GM06990 (cell line): ENCODE data around the gene FRY.

Experiments used
- DNase-seq: peaks from one replicate; pipeline ENCODE4 v3.0.0-alpha.2; 2011; ENCODE audit not compliant: insufficient read length; ENCODE audit errors: extremely low read depth
- H3K27me3 ChIP-seq: replicated peaks from 2 replicates; pipeline ENCODE4 v1.6.0; 2011; ENCODE audit warnings: low read length; ENCODE audit not compliant: control insufficient read depth, insufficient read depth
- H3K36me3 ChIP-seq: 2 replicates; pipeline ENCODE4 v1.5.1; 2011; ENCODE audit warnings: low read length; ENCODE audit not compliant: control insufficient read depth, insufficient read depth
- H3K4me3 ChIP-seq: replicated peaks from 2 replicates; pipeline ENCODE4 v1.5.1; 2011; ENCODE audit warnings: low read depth, mild to moderate bottlenecking, control low read depth, low read length
- TF ChIP-seq, protein P1 (sequence below): IDR thresholded peaks from 2 replicates; pipeline ENCODE4 v1.5.1; 2011; ENCODE audit warnings: low read length, control low read depth, mild to moderate bottlenecking, inconsistent platforms; ENCODE audit not compliant: insufficient read depth, poor library complexity, severe bottlenecking

FRY gene

DNA sequence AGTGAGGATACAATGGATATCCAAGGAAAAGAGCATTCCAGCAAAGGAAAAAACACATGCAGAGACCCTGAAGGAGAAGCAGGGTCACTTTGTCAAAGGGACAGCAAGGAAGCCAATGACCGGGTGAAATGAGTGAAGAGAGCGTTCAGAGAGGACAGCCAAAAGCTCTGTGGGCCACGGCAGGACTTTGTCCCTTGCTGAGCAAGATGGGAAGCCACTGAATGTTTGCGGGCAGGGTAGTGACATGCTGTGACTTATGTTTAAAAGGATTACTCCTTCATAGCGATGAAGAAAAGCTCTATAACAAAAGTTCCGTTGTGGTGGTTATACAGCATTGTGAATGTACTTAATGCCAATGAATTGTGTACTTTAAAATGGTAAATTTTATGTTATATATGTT is 267.1 kb downstream of the FRY start:
- no peaks in the 10 kb centered on the region for H3K27me3 ChIP-seq
- no peak for DNase-seq
- TF ChIP-seq, protein P1, sequence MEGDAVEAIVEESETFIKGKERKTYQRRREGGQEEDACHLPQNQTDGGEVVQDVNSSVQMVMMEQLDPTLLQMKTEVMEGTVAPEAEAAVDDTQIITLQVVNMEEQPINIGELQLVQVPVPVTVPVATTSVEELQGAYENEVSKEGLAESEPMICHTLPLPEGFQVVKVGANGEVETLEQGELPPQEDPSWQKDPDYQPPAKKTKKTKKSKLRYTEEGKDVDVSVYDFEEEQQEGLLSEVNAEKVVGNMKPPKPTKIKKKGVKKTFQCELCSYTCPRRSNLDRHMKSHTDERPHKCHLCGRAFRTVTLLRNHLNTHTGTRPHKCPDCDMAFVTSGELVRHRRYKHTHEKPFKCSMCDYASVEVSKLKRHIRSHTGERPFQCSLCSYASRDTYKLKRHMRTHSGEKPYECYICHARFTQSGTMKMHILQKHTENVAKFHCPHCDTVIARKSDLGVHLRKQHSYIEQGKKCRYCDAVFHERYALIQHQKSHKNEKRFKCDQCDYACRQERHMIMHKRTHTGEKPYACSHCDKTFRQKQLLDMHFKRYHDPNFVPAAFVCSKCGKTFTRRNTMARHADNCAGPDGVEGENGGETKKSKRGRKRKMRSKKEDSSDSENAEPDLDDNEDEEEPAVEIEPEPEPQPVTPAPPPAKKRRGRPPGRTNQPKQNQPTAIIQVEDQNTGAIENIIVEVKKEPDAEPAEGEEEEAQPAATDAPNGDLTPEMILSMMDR: no peak

DNA sequence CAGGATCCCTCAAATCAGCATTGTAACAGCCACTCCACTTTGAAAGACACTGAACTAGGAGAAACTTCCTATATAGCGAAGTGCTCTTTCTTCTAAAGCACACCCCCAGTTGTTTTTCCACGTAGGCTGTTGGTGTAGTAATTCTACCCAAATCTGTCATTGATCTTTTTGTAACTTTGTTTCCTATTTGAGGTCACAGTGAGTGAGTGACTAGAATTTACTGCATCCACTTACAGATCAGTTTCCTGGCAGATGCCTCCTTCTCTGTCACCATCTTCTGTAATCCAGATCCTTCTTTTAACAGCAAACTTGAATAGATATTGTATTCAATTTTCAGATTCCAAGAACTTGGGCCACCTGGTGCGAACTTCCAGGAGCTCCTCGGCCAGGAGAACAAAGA is 268.3 kb downstream of the FRY start:
- no peak overlapping the region for H3K4me3 ChIP-seq
- no peaks in the 10 kb centered on the region for H3K27me3 ChIP-seq
- H3K36me3 ChIP-seq: no peaks in the 10 kb centered on the region
- DNase-seq: no peak
- TF ChIP-seq, protein P1: no peak

More for the DNA sequence above, 267.1 kb downstream of the FRY start:
- no peaks in the 10 kb centered on the region for H3K36me3 ChIP-seq
- no peak overlapping the region for H3K4me3 ChIP-seq

DNA sequence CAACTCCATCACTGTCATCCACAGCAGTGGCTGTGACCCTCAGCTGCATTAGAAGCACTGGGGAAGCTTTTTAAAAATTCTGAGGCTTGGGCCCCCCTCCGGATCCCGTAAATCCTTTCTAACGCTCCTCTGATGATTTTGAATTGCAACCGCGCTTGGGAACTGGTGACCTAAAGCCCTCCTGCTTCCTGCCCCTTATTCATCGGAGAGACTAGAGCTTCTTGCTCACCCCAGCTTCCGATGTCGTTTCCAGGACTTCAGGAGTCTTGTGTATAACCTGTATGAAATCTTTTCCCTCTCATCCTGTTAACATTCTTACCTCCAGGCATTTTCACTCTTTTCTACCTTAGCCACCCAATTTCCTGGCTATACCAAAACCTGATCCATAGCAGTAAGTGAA is 268.8 kb downstream of the FRY start:
- no peaks in the 10 kb centered on the region for H3K36me3 ChIP-seq
- H3K27me3 ChIP-seq: no peaks in the 10 kb centered on the region
- TF ChIP-seq, protein P1: no peak
- no peak overlapping the region for H3K4me3 ChIP-seq
- DNase-seq: no peak

DNA sequence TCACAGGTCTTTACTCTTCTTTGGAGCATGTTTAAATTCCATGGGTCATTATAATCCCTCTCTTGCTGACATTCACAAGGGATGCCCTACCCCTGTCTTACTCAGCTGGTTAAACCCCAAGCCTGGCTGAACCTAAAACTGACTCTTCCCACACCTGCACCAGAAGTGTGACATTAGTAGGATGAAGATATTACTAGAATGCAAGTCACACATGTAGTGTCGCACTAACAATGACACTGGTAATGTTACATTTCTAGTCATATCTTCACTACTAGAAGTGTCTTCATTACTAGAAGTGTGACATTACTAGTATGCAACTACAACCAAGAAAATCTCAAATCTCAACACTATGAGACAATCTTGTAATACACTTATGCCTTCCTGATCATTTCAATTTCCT is 269.3 kb downstream of the FRY start:
- Histone ChIP-seq H3K36me3 (no peaks in the 10 kb centered on the region), H3K4me3 (no peak overlapping the region), H3K27me3 (no peaks in the 10 kb centered on the region)
- TF ChIP-seq, protein P1: no peak
- DNase-seq: no peak

DNA sequence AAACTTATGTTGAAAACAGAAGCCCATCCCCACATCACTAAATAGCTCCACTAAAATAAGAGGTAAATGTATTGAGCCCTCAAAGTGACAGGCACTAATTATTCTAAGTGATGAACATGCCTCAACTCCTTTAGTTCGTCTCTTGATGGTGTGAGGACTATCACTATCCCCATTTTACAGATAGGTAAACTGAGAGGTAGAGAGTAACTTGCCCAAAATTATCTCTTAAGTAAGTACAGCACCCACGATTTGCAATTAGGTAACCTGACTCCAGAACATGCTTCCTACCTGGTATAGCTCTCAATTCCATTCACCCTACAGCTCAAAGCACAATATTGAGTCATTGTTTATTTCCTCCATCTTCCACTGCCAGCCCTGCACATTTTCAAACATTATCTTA is 270.9 kb downstream of the FRY start:
- no peak for DNase-seq
- Histone ChIP-seq H3K36me3 (no peaks in the 10 kb centered on the region), H3K27me3 (no peaks in the 10 kb centered on the region), H3K4me3 (no peak overlapping the region)
- TF ChIP-seq, protein P1: no peak

DNA sequence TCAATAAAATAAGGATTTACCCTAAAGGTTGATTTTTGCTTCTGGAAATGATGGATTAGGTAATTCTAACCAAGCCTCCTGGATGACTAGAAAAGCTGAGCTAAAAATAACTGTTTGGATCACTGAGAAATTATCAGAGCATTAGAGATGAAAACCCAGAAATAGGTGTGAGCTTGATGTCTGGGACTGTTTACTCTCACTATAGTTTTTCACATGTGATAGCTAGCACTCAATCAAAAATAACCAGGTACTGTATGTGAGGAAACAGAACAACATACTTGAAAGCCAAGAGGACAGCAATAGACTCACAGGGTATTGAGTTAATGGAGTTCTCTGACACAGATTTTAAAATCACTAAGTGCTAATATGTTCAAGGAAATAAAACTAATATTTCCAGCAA is 274.1 kb downstream of the FRY start:
- no peaks in the 10 kb centered on the region for H3K36me3 ChIP-seq
- H3K4me3 ChIP-seq: no peak overlapping the region
- no peaks in the 10 kb centered on the region for H3K27me3 ChIP-seq
- TF ChIP-seq, protein P1: no peak
- no peak for DNase-seq
